D721Med (cell line): Measurements from ENCODE around the gene MAVS.
"Not testable (repeated sequence)": the region's sequence is repeated elsewhere in the genome, so short reads cannot be mapped to it uniquely, and the experiment has no call there.

Experiments
- DNase-seq: peaks from one replicate; pipeline ENCODE4 v3.0.0; 2011; ENCODE audit warnings: low spot score; ENCODE audit not compliant: insufficient read length
- FAIRE-seq: peaks from 2 replicates; lab custom pipeline; 2011; peaks lifted over from hg19 to GRCh38; lab: Jason Lieb, UNC
- TF ChIP-seq, protein P1 (sequence below): IDR thresholded peaks from 2 replicates; pipeline ENCODE4 v1.5.1; 2012; ENCODE audit warnings: mild to moderate bottlenecking, control low read depth; ENCODE audit not compliant: insufficient read depth; ENCODE audit errors: missing control alignments

The MAVS gene

DNA sequence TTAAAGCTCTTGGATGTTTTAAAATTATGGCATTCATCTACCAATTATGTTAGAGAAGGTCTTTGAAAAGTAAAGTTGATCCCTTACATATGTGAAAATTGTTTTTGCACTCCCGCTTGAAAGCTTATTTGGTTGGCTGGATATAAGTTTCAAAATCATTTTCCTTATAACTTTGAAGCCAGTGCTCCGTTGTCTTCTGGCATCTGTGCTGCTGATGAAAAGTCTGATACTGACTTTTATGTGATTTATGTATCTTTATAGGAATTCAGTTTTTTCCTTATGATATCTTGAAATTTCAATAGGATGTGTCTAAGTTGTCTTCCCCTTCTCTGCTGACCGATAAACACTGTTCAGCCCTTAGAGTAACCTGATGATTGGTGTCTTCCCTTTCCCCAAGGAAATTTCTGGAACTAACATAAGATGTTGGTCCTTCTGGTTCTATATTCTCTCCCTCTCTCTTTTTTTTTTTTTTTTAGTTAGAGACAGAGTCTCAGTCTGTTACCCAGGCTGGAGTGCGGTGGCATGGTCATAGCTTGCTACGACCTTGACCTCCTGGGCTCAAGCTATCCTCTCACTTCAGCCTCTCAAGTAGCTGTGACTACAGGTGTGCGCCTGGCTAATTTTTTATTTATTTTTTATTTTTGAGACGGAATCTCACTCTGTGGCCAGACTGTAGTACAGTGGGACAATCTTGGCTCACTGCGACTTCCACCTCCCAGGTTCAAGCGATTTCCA, 55.2 kb downstream of the MAVS start:
- TF ChIP-seq, protein P1, sequence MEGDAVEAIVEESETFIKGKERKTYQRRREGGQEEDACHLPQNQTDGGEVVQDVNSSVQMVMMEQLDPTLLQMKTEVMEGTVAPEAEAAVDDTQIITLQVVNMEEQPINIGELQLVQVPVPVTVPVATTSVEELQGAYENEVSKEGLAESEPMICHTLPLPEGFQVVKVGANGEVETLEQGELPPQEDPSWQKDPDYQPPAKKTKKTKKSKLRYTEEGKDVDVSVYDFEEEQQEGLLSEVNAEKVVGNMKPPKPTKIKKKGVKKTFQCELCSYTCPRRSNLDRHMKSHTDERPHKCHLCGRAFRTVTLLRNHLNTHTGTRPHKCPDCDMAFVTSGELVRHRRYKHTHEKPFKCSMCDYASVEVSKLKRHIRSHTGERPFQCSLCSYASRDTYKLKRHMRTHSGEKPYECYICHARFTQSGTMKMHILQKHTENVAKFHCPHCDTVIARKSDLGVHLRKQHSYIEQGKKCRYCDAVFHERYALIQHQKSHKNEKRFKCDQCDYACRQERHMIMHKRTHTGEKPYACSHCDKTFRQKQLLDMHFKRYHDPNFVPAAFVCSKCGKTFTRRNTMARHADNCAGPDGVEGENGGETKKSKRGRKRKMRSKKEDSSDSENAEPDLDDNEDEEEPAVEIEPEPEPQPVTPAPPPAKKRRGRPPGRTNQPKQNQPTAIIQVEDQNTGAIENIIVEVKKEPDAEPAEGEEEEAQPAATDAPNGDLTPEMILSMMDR, result no peak
- no peak for DNase-seq
- no peak for FAIRE-seq

DNA sequence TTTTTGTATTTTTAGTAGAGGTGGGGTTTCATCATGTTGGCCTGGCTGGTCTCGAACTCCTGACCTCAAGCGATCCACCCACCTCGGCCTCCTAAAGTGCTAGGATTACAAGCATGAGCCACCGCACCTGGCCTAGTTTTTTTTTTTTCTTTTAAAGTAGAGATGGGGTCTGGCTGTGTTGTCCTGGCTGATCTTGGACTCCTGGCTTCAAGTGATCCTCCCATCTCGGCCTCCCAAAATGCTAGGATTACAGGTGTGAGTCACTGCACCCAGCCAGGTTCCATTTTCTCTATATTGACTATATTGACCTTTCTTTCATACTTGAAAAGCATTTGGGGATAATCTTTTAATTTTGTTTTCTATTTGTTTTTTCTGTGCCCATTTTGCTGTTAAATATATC, 55.8 kb downstream of the MAVS start:
- TF ChIP-seq, protein P1, result no peak
- DNase-seq (no peak), FAIRE-seq (no peak)

DNA sequence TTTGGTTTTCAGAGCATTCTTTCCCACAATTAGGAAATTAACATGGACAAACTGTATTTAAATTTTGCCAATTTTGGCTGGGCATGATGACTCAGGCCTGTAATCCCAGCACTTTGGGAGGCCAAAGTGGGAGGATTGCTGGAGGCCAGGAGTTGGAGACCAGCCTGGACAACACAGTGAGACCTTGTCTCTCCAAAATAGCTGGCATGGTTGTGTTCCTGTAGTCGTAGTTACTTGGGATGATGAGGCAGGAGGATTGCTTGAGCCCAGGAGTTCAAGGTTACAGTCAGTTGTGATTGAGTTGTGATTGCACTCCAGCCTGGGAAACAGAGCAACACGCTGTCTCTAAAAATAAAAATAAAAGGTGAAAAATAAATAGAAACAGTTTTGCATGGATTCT, 57.6 kb downstream of the MAVS start:
- FAIRE-seq (no peak), DNase-seq (no peak)
- TF ChIP-seq, protein P1, result no peak

DNA sequence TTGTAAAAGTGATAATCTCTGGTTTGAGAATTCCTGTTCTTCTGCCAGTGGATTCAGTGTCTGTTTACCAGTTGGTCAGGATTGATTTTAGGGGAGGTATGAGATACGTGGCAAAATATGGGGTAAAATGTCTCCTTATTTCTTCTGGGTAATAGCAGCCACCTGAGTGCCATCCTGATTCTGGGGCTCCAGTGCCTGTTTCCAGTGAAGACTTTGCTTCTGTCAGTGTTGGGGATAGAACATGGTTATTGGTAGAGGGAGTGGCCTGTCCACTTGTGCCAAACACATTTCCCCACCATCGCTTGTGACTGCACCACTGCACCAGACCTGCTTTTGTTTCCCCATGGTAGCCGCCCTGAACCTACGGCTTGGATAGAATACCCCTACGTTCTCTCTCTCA, 58.2 kb downstream of the MAVS start:
- DNase-seq (no peak), FAIRE-seq (no peak)
- TF ChIP-seq, protein P1, result no peak

DNA sequence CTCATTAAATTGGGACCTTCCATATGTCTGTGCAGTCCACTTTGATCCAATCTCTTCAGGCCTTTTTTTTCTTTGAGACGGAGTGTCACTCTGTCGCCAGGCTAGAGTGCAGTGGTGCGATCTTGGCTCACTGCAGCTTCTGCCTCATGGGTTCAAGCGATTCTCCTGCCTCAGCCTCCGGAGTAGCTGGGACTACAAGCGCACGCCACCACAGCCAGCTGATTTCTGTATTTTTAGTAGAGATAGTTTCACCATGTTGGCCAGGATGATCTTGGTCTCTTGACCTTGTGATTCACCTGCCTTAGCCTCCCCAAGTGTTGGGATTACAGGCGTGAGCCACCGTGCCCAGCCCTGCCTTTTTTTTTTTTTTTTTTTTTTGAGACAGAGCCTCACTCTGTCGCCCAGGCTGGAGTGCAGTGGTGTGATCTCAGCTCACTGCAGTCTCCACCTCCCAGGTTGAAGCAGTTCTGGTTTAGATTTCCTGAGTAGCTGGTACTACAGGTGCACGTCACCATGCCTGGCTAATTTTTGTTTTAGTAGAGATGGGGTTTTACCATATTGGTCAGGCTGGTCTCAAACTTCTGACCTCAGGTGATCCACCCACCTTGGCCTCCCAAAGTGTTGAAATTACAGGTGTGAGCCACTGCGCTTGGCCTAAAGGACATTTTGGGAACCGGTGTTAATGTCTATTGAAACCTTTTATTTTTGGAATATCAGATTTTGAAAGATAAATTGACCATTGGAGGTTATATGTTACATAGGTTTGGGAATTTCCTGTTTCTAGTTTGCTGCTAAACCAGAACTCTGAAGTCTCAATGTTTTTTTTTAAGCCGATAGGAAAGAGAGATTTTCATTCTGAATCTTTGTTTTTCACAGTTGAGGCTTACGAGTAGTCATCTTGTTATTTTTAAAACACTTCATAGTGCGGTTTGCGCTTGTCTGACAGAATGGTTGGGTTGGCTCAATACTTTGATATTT, 60.4 kb downstream of the MAVS start:
- DNase-seq, FAIRE-seq: not testable (repeated sequence)

DNA sequence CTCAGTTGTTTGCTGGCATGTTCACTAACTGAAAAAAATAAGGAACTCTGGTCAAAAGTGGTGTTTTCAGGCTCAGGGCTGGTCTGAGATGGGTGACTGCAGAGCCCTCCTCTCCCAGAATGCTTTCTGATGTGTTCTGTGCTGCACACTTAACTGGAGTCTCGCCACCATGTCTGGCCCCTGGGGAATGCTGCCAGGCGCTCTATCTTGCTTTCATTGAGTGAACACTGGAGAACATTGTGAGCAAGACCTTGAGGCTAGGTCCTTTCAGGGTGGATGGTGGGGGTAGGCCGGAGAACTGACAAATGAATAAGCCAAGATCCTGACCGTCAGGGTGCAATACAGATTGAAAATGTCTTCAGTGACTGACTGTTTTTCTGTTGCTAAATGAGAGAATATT, 62.0 kb downstream of the MAVS start:
- TF ChIP-seq, protein P1, result no peak
- no peak for FAIRE-seq
- DNase-seq, result no peak

DNA sequence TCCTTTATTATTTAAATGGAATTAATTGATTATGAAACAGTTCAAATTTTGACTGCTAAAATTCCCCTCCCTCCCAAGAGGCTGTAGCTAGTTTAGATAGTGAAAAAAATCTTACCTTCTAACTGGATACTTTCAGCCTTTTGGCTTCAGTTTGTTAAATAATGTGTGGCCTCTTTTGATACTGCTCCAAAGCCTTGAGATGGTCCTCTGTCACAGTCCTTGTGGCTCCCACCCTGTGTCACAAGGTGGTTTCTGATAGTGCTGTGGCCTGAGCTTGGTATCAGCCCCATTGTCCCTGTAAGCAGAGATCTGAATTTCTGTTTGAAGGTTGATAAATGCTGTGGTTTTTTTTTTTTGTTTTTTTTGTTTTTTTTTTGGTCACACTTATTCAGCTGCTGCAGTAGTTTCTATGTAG, 63.3 kb downstream of the MAVS start:
- DNase-seq (no peak), FAIRE-seq (no peak)
- TF ChIP-seq, protein P1, result no peak
